GM06990 (cell line): ENCODE measurements around the gene LY6G6C.

Experiments
- DNase-seq: peaks from one replicate; pipeline ENCODE4 v3.0.0-alpha.2; 2011; ENCODE audit not compliant: insufficient read length; ENCODE audit errors: extremely low read depth
- H3K27me3 ChIP-seq: replicated peaks from 2 replicates; pipeline ENCODE4 v1.6.0; 2011; ENCODE audit warnings: low read length; ENCODE audit not compliant: control insufficient read depth, insufficient read depth
- H3K36me3 ChIP-seq: 2 replicates; pipeline ENCODE4 v1.5.1; 2011; ENCODE audit warnings: low read length; ENCODE audit not compliant: control insufficient read depth, insufficient read depth
- H3K4me3 ChIP-seq: replicated peaks from 2 replicates; pipeline ENCODE4 v1.5.1; 2011; ENCODE audit warnings: low read depth, mild to moderate bottlenecking, control low read depth, low read length
- CTCF ChIP-seq: IDR thresholded peaks from 2 replicates; pipeline ENCODE4 v1.5.1; 2011; ENCODE audit warnings: low read length, control low read depth, mild to moderate bottlenecking, inconsistent platforms; ENCODE audit not compliant: insufficient read depth, poor library complexity, severe bottlenecking

Gene LY6G6C

GRCh38 chr6:31730631-31731086, 9.1 kb upstream of the LY6G6C start:
- DNase-seq, result no peak
- peaks cover 11% of the 10 kb centered on the region for H3K36me3 ChIP-seq

GRCh38 chr6:31729979-31730630, 8.6 kb upstream of the LY6G6C start:
- Histone ChIP-seq H3K36me3 (peaks cover 11% of the 10 kb centered on the region), H3K4me3 (peak overlapping the region; percentile 64), H3K27me3 (no peaks in the 10 kb centered on the region)
- TF ChIP-seq CTCF, result no peak
- peak; percentile 80 for DNase-seq

More at GRCh38 chr6:31730631-31731086, 9.1 kb upstream of the LY6G6C start:
- H3K4me3 ChIP-seq, result no peak overlapping the region
- TF ChIP-seq CTCF, result no peak
- H3K27me3 ChIP-seq, result no peaks in the 10 kb centered on the region

GRCh38 chr6:31729515-31729978, 8.0 kb upstream of the LY6G6C start:
- peak; percentile 81 for DNase-seq
- TF ChIP-seq CTCF, result no peak
- Histone ChIP-seq H3K4me3 (peak overlapping the region; percentile 64), H3K36me3 (peaks cover 11% of the 10 kb centered on the region), H3K27me3 (no peaks in the 10 kb centered on the region)

GRCh38 chr6:31728767-31729514, 7.4 kb upstream of the LY6G6C start, which contains the start of gene DDAH2:
Gene DDAH2 (minus strand): TSS chr6:31729299. CDS start chr6:31729161, 138 bp downstream.
- Histone ChIP-seq H3K36me3 (peaks cover 9% of the 10 kb centered on the region), H3K27me3 (no peaks in the 10 kb centered on the region), H3K4me3 (peak within 1 kb of the TSS; percentile 64)
- peak; percentile 92 for TF ChIP-seq CTCF
- DNase-seq, result no peak

DNA sequence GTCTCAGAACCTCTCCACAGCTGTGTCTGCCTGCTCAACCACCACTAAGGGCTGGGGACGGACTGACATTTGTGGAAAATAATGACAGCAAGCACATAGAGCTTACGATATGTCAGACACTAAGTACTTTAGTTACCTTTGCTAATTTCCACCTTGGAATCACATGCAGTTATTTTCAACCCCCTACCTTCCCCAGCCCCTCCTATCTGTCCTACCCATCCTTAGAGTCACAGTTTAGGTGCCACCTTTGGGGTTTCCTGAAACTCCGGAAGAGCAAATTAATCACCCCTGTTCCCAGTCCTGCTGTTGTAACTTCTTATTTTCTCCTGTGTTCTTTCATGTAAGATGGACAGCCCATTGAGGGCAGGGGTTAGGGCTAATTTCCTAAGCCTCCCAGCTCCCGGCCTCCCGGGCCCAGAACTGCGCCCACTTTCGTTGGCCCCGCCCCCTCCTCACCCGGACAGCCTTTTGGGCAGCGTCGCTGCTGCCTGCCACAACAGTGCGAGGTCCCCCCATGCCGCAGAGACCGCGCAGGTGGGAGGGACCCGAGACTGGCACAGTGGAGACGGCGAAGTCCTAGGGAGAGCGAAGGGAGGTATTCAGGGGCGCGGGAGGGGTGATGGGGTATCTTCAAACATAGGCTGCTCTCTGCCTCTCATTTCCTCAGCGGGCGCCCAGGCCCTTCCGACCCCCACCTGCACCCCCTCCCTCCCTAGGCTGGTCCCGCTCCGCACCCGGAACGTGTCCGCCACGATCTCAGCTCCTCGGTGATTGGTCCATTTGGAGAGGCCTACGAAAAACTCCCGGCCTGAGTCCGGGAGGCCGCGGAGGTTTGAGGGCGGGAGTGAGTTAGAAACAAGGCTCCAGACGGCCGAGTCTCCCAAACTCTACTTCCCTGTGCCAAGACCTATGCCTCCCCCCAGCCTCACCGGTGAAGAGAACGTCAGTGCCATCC, 6.4 kb upstream of the LY6G6C start:
- no peak overlapping the region for H3K4me3 ChIP-seq
- peak; percentile 69 for DNase-seq
- TF ChIP-seq CTCF, result no peak
- no peaks in the 10 kb centered on the region for H3K27me3 ChIP-seq
- H3K36me3 ChIP-seq, result peaks cover 4% of the 10 kb centered on the region; the same call in 1 of the 2 replicates
